NK-92 (cell line): ENCODE data around the gene B4GALT7.
"Not testable (repeated sequence)": the region's sequence is repeated elsewhere in the genome, so short reads cannot be mapped to it uniquely, and the experiment has no call there.

Experiments
- DNase-seq: peaks from one replicate; lab custom pipeline; 2025; ENCODE audit not compliant: unreplicated experiment; lab: John Stamatoyannopoulos, UW

Gene B4GALT7

GRCh38 chr5:177609076-177610059 is 9.4 kb downstream of the B4GALT7 start:
- no peak for DNase-seq

GRCh38 chr5:177610131-177610769 is 10.3 kb downstream of the B4GALT7 start:
- DNase-seq, result no peak

GRCh38 chr5:177610770-177611445 is 11.0 kb downstream of the B4GALT7 start:
- no peak for DNase-seq

GRCh38 chr5:177611446-177612214 is 11.7 kb downstream of the B4GALT7 start:
- no peak for DNase-seq

GRCh38 chr5:177612215-177612673 is 12.3 kb downstream of the B4GALT7 start:
- no peak for DNase-seq

GRCh38 chr5:177620560-177620959 is 20.6 kb downstream of the B4GALT7 start:
- no peak for DNase-seq

GRCh38 chr5:177624172-177624571 is 24.2 kb downstream of the B4GALT7 start:
- DNase-seq, result not testable (repeated sequence)

- DNase-seq, result not testable (repeated sequence)
These were observed 30.3 kb downstream of the B4GALT7 start for GRCh38 chr5:177630186-177630585.

- not testable (repeated sequence) for DNase-seq
These were observed 35.0 kb downstream of the B4GALT7 start for GRCh38 chr5:177634912-177635311.

GRCh38 chr5:177645462-177645861 is 45.5 kb downstream of the B4GALT7 start:
- DNase-seq, result not testable (repeated sequence)

GRCh38 chr5:177651235-177651634 is 51.3 kb downstream of the B4GALT7 start:
- not testable (repeated sequence) for DNase-seq

GRCh38 chr5:177657846-177658245 is 57.9 kb downstream of the B4GALT7 start:
- not testable (repeated sequence) for DNase-seq

GRCh38 chr5:177658542-177658941 is 58.6 kb downstream of the B4GALT7 start:
- not testable (repeated sequence) for DNase-seq
